Vagina (tissue), 2 donors: ENCODE results near the gene MTMR12.

ENCODE experiments used
- POLR2A ChIP-seq, 2 donors: fragments of 450-650 bp; IDR thresholded peaks; one replicate each; pipeline ENCODE4 v1.6.1; 2017; ENCODE audit warnings: antibody characterized with exemption in 2 of 2, mild to moderate bottlenecking in 2 of 2, moderate library complexity in 2 of 2
- POLR2AphosphoS5 ChIP-seq, 2 donors: sonication (generic); formaldehyde crosslinking; IDR thresholded peaks; one replicate each; pipeline ENCODE4 v1.9.0; 2017; ENCODE audit warnings: antibody characterized with exemption in 2 of 2, mild to moderate bottlenecking in 2 of 2, low read depth in 1 of 2; ENCODE audit not compliant: insufficient read depth in 1 of 2
- TF ChIP-seq, protein P1 (sequence below), 3 experiments: fragments of 450-650 bp in 2 of 3; fragments of 200-600 bp in 1 of 3; sonication (generic) in 1 of 3; IDR thresholded peaks; one replicate each; pipeline ENCODE4 v1.5.1; 2017 to 2019; ENCODE audit warnings: antibody characterized with exemption in 3 of 3, mild to moderate bottlenecking in 2 of 3, moderate library complexity in 2 of 3

DNA sequence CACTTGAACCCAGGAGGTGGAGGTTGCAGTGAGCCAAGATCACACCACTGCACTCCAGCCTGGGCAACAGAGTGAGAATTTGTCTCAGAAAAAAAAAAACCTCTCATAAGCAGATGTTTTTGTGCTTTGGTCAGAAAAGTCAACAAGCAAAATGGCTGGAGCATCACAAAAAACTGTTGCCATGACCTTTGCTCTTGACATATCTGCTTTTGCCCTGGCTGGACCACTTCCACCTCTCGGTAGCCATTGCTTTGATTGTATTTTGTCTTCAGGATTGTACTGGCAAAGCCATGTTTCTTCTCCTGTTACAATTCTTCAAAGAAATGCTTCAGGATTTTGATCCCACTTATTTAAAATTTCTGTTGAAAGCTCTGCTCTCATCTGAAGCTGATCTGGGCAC, 67.0 kb downstream of the MTMR12 start:
- TF ChIP-seq, protein P1, sequence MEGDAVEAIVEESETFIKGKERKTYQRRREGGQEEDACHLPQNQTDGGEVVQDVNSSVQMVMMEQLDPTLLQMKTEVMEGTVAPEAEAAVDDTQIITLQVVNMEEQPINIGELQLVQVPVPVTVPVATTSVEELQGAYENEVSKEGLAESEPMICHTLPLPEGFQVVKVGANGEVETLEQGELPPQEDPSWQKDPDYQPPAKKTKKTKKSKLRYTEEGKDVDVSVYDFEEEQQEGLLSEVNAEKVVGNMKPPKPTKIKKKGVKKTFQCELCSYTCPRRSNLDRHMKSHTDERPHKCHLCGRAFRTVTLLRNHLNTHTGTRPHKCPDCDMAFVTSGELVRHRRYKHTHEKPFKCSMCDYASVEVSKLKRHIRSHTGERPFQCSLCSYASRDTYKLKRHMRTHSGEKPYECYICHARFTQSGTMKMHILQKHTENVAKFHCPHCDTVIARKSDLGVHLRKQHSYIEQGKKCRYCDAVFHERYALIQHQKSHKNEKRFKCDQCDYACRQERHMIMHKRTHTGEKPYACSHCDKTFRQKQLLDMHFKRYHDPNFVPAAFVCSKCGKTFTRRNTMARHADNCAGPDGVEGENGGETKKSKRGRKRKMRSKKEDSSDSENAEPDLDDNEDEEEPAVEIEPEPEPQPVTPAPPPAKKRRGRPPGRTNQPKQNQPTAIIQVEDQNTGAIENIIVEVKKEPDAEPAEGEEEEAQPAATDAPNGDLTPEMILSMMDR (IDR thresholded peaks at IDR 0.05): no peak
- TF ChIP-seq POLR2AphosphoS5 (IDR thresholded peaks at IDR 0.05; ENCODE audit: insufficient read depth in 1 of 2, low read depth in 1 of 2): no peak
- TF ChIP-seq POLR2A (IDR thresholded peaks at IDR 0.05): no peak
